SH-SY5Y (cell line): ENCODE measurements around the gene PLCL1.

ENCODE experiments used
- GATA2 ChIP-seq: IDR thresholded peaks from 2 replicates; pipeline ENCODE4 v1.6.1; 2011; ENCODE audit warnings: mild to moderate bottlenecking, low read depth, low read length
- GATA3 ChIP-seq: IDR thresholded peaks from 2 replicates; pipeline ENCODE4 v1.6.1; 2011; ENCODE audit warnings: low read depth, mild to moderate bottlenecking, low read length, moderate library complexity

DNA sequence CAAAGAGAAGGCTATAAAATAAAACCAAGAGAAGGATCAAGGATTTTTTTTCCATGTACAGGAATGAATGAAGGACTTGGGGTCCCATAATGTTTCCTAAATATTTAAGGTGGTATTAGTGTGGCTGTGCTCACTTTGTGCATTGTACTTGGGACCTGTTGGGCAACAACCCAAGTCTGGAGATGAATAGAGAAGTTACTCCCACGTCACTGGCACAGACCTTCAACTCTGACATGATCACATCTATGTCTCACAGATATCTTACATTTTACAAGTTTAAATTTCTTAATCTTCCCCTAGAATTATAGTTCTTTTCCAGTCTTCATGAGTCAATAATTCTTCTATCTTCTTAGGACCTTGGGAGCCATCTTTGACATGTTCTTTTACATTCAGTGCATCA is 133.4 kb downstream of the PLCL1 start:
- TF ChIP-seq GATA3 (no peak), GATA2 (no peak)
